ENCODE data around the gene GADD45GIP1.

GRCh38 chr19:12947702-12948611 is 9.1 kb downstream of the GADD45GIP1 start:
- TF ChIP-seq POLR2AphosphoS5 (IDR thresholded peaks at IDR 0.05; ENCODE audit: low read depth, low read length) (no peak), PAX5 (IDR thresholded peaks at IDR 0.05; ENCODE audit: insufficient read depth, low read length, severe bottlenecking) (no peak), POLR2A (IDR thresholded peaks at IDR 0.05; ENCODE audit: low read depth, low read length) (no peak), TAF1 (IDR thresholded peaks at IDR 0.05; ENCODE audit: low read depth, low read length) (no peak)

Measured in GM12891 (cell line).